ENCODE results near the gene ATG9B.

The ATG9B gene

DNA sequence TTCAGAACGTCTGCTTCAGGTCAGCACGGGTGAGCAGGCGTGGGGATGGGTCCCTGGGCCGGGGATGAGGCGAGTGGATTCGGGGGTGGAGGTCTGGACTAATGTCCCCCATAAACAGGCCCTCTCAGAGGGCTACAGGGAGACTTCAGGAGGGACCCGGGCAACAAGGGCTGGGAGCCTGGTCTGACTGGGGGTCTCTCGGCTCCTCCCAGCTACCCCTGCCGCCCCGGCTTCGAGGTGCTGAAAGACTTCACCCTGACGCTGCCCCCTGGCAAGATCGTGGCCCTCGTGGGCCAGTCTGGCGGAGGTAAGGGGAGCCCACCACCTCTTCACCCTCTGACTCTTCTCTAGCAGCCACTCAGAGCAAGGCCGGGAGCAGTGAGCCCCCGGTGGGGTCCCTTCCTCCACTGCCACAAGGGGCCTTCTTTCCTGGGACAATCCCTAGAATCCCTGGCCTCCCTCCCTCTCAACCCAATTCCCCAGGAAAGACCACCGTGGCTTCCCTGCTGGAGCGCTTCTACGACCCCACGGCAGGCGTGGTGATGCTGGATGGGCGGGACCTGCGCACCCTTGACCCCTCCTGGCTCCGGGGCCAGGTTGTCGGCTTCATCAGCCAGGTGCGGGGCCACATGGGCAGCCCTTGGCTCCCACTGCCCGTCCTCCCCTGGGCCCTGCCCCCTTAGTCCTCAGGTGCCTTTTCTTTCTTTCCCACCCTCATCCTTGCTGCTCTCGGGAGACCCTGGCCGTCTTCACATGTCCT is 16.5 kb upstream of the ATG9B start:
- no peaks in the 10 kb centered on the region for H3K27me3 ChIP-seq (ENCODE audit: insufficient read depth, low read length)
- H3K4me3 ChIP-seq (ENCODE audit: low read depth, low read length) = no peak overlapping the region
- H3K18ac ChIP-seq (ENCODE audit: low read length) = no peak overlapping the region
- H3K4me2 ChIP-seq (ENCODE audit: low read length) = no peak overlapping the region
- H2BK5ac ChIP-seq (ENCODE audit: low read depth, low read length, poor library complexity) = no peak overlapping the region
- peak overlapping the region; percentile 74 for H4K91ac ChIP-seq (ENCODE audit: low read depth, low read length)
- no peak overlapping the region for H3K9ac ChIP-seq (ENCODE audit: low read length)
- H4K8ac ChIP-seq (ENCODE audit: low read depth, low read length) = no peak overlapping the region
- H3K4ac ChIP-seq (ENCODE audit: low read depth, low read length) = no peak overlapping the region
- H3K79me1 ChIP-seq (ENCODE audit: low read length) = peaks cover 13% of the 10 kb centered on the region
- H3K79me2 ChIP-seq (ENCODE audit: control insufficient read depth, insufficient read depth, low read length, poor library complexity) = no peaks in the 10 kb centered on the region
- H2AK5ac ChIP-seq (ENCODE audit: low read length) = peak overlapping the region; percentile 13
- H3K23ac ChIP-seq (ENCODE audit: low read length) = no peak overlapping the region
- peaks cover 39 to 47% of the 10 kb centered on the region in 2 experiments for H3K36me3 ChIP-seq (ENCODE audit: control insufficient read depth in 1 of 2, insufficient read depth in 2 of 2, low read length in 2 of 2)
- no peak overlapping the region for H2AFZ ChIP-seq (ENCODE audit: insufficient read depth, low read length, poor library complexity)
- no peak for DNase-seq
- no peak overlapping the region for H3K27ac ChIP-seq (ENCODE audit: low read depth, low read length)
- no CpG with 5 or more reads among the region's 30 CpGs for WGBS (ENCODE audit: extremely low coverage, insufficient coverage, insufficient read length)
- H3K14ac ChIP-seq (ENCODE audit: low read length) = peak overlapping the region; percentile 33
- peaks cover 1% of the 10 kb centered on the region for H3K9me3 ChIP-seq (ENCODE audit: insufficient read depth, low read depth, low read length)
- H3K4me1 ChIP-seq (ENCODE audit: control insufficient read depth in 1 of 2, insufficient read depth in 2 of 2, low read length in 2 of 2) = peaks cover 19 to 21% of the 10 kb centered on the region in 2 experiments
- H2BK12ac ChIP-seq (ENCODE audit: low read length) = peak overlapping the region; percentile 42
- peak overlapping the region; percentile 65 for H2BK120ac ChIP-seq (ENCODE audit: insufficient read depth, low read length, poor library complexity)
- H4K12ac ChIP-seq (ENCODE audit: low read depth, low read length) = no peak overlapping the region

- H3K18ac ChIP-seq (ENCODE audit: low read length) = peak overlapping the region; percentile 33
- peak overlapping the region; percentile 25 for H4K8ac ChIP-seq (ENCODE audit: low read depth, low read length)
- H2BK5ac ChIP-seq (ENCODE audit: low read depth, low read length, poor library complexity) = peak overlapping the region; percentile 64
- WGBS (ENCODE audit: extremely low coverage, insufficient coverage, insufficient read length) = no CpG with 5 or more reads among the region's 18 CpGs
- peak overlapping the region; percentile 42 for H2BK12ac ChIP-seq (ENCODE audit: low read length)
- peak overlapping the region; percentile 31 for H2AK5ac ChIP-seq (ENCODE audit: low read length)
- H3K4me3 ChIP-seq (ENCODE audit: low read depth, low read length) = no peak overlapping the region
- no peak overlapping the region for H3K23ac ChIP-seq (ENCODE audit: low read length)
- no peaks in the 10 kb centered on the region for H3K79me2 ChIP-seq (ENCODE audit: control insufficient read depth, insufficient read depth, low read length, poor library complexity)
- H3K4me2 ChIP-seq (ENCODE audit: low read length) = no peak overlapping the region
- H4K91ac ChIP-seq (ENCODE audit: low read depth, low read length) = peak overlapping the region; percentile 74
- H3K36me3 ChIP-seq (ENCODE audit: control insufficient read depth in 1 of 2, insufficient read depth in 2 of 2, low read length in 2 of 2) = peaks cover 40 to 49% of the 10 kb centered on the region in 2 experiments
- H3K9me3 ChIP-seq (ENCODE audit: insufficient read depth, low read depth, low read length) = peaks cover 1% of the 10 kb centered on the region
- H3K27ac ChIP-seq (ENCODE audit: low read depth, low read length) = peak overlapping the region; percentile 76
- no peak overlapping the region for H2AFZ ChIP-seq (ENCODE audit: insufficient read depth, low read length, poor library complexity)
- H3K4me1 ChIP-seq (ENCODE audit: control insufficient read depth in 1 of 2, insufficient read depth in 2 of 2, low read length in 2 of 2) = peaks cover 19 to 21% of the 10 kb centered on the region in 2 experiments
- H4K12ac ChIP-seq (ENCODE audit: low read depth, low read length) = no peak overlapping the region
- H3K4ac ChIP-seq (ENCODE audit: low read depth, low read length) = peak overlapping the region; percentile 12
- H2BK120ac ChIP-seq (ENCODE audit: insufficient read depth, low read length, poor library complexity) = peak overlapping the region; percentile 65
- peak overlapping the region; percentile 41 for H3K14ac ChIP-seq (ENCODE audit: low read length)
- no peak for DNase-seq
- no peaks in the 10 kb centered on the region for H3K27me3 ChIP-seq (ENCODE audit: insufficient read depth, low read length)
- H3K79me1 ChIP-seq (ENCODE audit: low read length) = peaks cover 13% of the 10 kb centered on the region
- no peak overlapping the region for H3K9ac ChIP-seq (ENCODE audit: low read length)
Measured at GRCh38 chr7:151039850-151040548, 15.7 kb upstream of the ATG9B start.

GRCh38 chr7:151038951-151039849 is 14.9 kb upstream of the ATG9B start:
- peak overlapping the region; percentile 65 for H2BK120ac ChIP-seq (ENCODE audit: insufficient read depth, low read length, poor library complexity)
- H3K4me3 ChIP-seq (ENCODE audit: low read depth, low read length) = no peak overlapping the region
- no CpG with 5 or more reads among the region's 12 CpGs for WGBS (ENCODE audit: extremely low coverage, insufficient coverage, insufficient read length)
- H3K27me3 ChIP-seq (ENCODE audit: insufficient read depth, low read length) = no peaks in the 10 kb centered on the region
- peaks cover 19 to 21% of the 10 kb centered on the region in 2 experiments for H3K4me1 ChIP-seq (ENCODE audit: control insufficient read depth in 1 of 2, insufficient read depth in 2 of 2, low read length in 2 of 2)
- H3K4me2 ChIP-seq (ENCODE audit: low read length) = no peak overlapping the region
- peak overlapping the region; percentile 31 for H2AK5ac ChIP-seq (ENCODE audit: low read length)
- peak overlapping the region; percentile 13 for H3K4ac ChIP-seq (ENCODE audit: low read depth, low read length)
- H2AFZ ChIP-seq (ENCODE audit: insufficient read depth, low read length, poor library complexity) = no peak overlapping the region
- H3K27ac ChIP-seq (ENCODE audit: low read depth, low read length) = peak overlapping the region; percentile 87
- no peak overlapping the region for H4K12ac ChIP-seq (ENCODE audit: low read depth, low read length)
- H3K79me1 ChIP-seq (ENCODE audit: low read length) = peaks cover 13% of the 10 kb centered on the region
- H3K23ac ChIP-seq (ENCODE audit: low read length) = no peak overlapping the region
- H3K18ac ChIP-seq (ENCODE audit: low read length) = peak overlapping the region; percentile 40
- peak overlapping the region; percentile 25 for H4K8ac ChIP-seq (ENCODE audit: low read depth, low read length)
- peak overlapping the region; percentile 64 for H2BK5ac ChIP-seq (ENCODE audit: low read depth, low read length, poor library complexity)
- peak overlapping the region; percentile 74 for H4K91ac ChIP-seq (ENCODE audit: low read depth, low read length)
- H3K9me3 ChIP-seq (ENCODE audit: insufficient read depth, low read depth, low read length) = peaks cover 1% of the 10 kb centered on the region
- no peaks in the 10 kb centered on the region for H3K79me2 ChIP-seq (ENCODE audit: control insufficient read depth, insufficient read depth, low read length, poor library complexity)
- H3K36me3 ChIP-seq (ENCODE audit: control insufficient read depth in 1 of 2, insufficient read depth in 2 of 2, low read length in 2 of 2) = peaks cover 42 to 55% of the 10 kb centered on the region in 2 experiments
- H3K9ac ChIP-seq (ENCODE audit: low read length) = no peak overlapping the region
- H2BK12ac ChIP-seq (ENCODE audit: low read length) = peak overlapping the region; percentile 42
- H3K14ac ChIP-seq (ENCODE audit: low read length) = peak overlapping the region; percentile 41
- peak; percentile 66 to 70 for DNase-seq

DNA sequence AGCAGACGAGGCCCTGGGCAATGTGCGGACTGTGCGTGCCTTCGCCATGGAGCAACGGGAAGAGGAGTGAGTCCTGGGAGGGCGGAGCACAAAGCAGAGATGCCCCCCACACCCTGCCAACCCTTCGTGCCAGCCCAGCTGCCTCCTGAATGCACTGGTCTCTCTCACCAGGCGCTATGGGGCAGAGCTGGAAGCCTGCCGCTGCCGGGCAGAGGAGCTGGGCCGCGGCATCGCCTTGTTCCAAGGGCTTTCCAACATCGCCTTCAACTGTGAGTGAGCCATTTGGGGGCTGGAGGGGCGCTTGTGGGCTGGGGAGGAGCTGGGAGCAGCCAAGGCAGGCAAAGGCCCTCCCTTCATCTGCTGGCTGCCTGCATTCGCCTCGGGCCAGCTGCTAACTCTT is 11.6 kb upstream of the ATG9B start:
- no peak overlapping the region for H4K12ac ChIP-seq (ENCODE audit: low read depth, low read length)
- H3K9me3 ChIP-seq (ENCODE audit: insufficient read depth, low read depth, low read length) = peaks cover 1% of the 10 kb centered on the region
- H3K27ac ChIP-seq (ENCODE audit: low read depth, low read length) = no peak overlapping the region
- H4K91ac ChIP-seq (ENCODE audit: low read depth, low read length) = no peak overlapping the region
- H3K79me1 ChIP-seq (ENCODE audit: low read length) = peaks cover 13% of the 10 kb centered on the region
- H2BK120ac ChIP-seq (ENCODE audit: insufficient read depth, low read length, poor library complexity) = no peak overlapping the region
- H2AFZ ChIP-seq (ENCODE audit: insufficient read depth, low read length, poor library complexity) = no peak overlapping the region
- DNase-seq = no peak
- no CpG with 5 or more reads among the region's 17 CpGs for WGBS (ENCODE audit: extremely low coverage, insufficient coverage, insufficient read length)
- no peak overlapping the region for H2BK12ac ChIP-seq (ENCODE audit: low read length)
- no peaks in the 10 kb centered on the region for H3K27me3 ChIP-seq (ENCODE audit: insufficient read depth, low read length)
- H3K79me2 ChIP-seq (ENCODE audit: control insufficient read depth, insufficient read depth, low read length, poor library complexity) = no peaks in the 10 kb centered on the region
- H3K4me3 ChIP-seq (ENCODE audit: low read depth, low read length) = no peak overlapping the region
- H3K18ac ChIP-seq (ENCODE audit: low read length) = no peak overlapping the region
- H2BK5ac ChIP-seq (ENCODE audit: low read depth, low read length, poor library complexity) = no peak overlapping the region
- no peak overlapping the region for H2AK5ac ChIP-seq (ENCODE audit: low read length)
- no peak overlapping the region for H4K8ac ChIP-seq (ENCODE audit: low read depth, low read length)
- H3K23ac ChIP-seq (ENCODE audit: low read length) = no peak overlapping the region
- no peak overlapping the region for H3K4ac ChIP-seq (ENCODE audit: low read depth, low read length)
- peaks cover 38 to 45% of the 10 kb centered on the region in 2 experiments for H3K36me3 ChIP-seq (ENCODE audit: control insufficient read depth in 1 of 2, insufficient read depth in 2 of 2, low read length in 2 of 2)
- H3K4me2 ChIP-seq (ENCODE audit: low read length) = no peak overlapping the region
- no peak overlapping the region for H3K9ac ChIP-seq (ENCODE audit: low read length)
- peaks cover 19 to 21% of the 10 kb centered on the region in 2 experiments for H3K4me1 ChIP-seq (ENCODE audit: control insufficient read depth in 1 of 2, insufficient read depth in 2 of 2, low read length in 2 of 2)
- no peak overlapping the region for H3K14ac ChIP-seq (ENCODE audit: low read length)
